Muscle of leg (tissue), 11 donors: ENCODE measurements around the gene UBTD1. TPM values are rescaled to one million over a fixed set of nuclear protein-coding genes. Genes with fewer than 3 reads are reported as not detected.
A peak's percentile ranks its signal among the peaks of the same experiment; 100 is the strongest.
"Not testable (repeated sequence)": the region's sequence is repeated elsewhere in the genome, so short reads cannot be mapped to it uniquely, and the experiment has no call there.

Experiments
- DNase-seq: peaks from one replicate; pipeline ENCODE4 v3.0.0; 2013
- H3K27ac ChIP-seq: one replicate; pipeline ENCODE4 v1.5.1; 2013; ENCODE audit warnings: mild to moderate bottlenecking, low read length, control low read depth
- H3K27me3 ChIP-seq: one replicate; pipeline ENCODE4 v1.6.1; 2013; ENCODE audit warnings: low read length; ENCODE audit not compliant: control insufficient read depth, insufficient read depth
- H3K36me3 ChIP-seq: one replicate; pipeline ENCODE4 v1.6.1; 2013; ENCODE audit warnings: low read length; ENCODE audit not compliant: control insufficient read depth, insufficient read depth
- H3K4me1 ChIP-seq: one replicate; pipeline ENCODE4 v1.6.1; 2013; ENCODE audit warnings: low read length; ENCODE audit not compliant: control insufficient read depth, insufficient read depth
- H3K4me3 ChIP-seq: one replicate; pipeline ENCODE4 v1.5.1; 2013; ENCODE audit warnings: low read length, control low read depth
- H3K9me3 ChIP-seq: replicated peaks from 2 replicates; pipeline ENCODE4 v1.6.1; 2013; ENCODE audit warnings: low read depth, low read length; ENCODE audit not compliant: control insufficient read depth
- WGBS: methylation state at CpG from one replicate; pipeline ENCODE4 v1.1.5; 2013; ENCODE audit warnings: missing lambda C conversion rate; ENCODE audit not compliant: insufficient coverage; 5-methylcytosine and 5-hydroxymethylcytosine counted together
- polyA plus RNA-seq, 8 donors: library from polyadenylated mRNA; unstranded; fragments of 120-200 nt; gene quantifications; one replicate each; pipeline versions ENCODE4 v1.2.1 to v1.2.3, GENCODE V29; 2013; ENCODE audit warnings: inconsistent platforms in 1 of 8, low replicate concordance in 1 of 8; ENCODE audit not compliant: insufficient read length in 8 of 8, insufficient read depth in 1 of 8
- total RNA-seq: library from RNA; stranded (reverse); fragments of 120-200 nt; gene quantifications from one replicate; pipeline ENCODE4 v1.2.4, GENCODE V29; 2013

The UBTD1 gene
- total and polyA plus RNA-seq, 9 donors: 10.6 to 18.9 (median 14.1) TPM

DNA sequence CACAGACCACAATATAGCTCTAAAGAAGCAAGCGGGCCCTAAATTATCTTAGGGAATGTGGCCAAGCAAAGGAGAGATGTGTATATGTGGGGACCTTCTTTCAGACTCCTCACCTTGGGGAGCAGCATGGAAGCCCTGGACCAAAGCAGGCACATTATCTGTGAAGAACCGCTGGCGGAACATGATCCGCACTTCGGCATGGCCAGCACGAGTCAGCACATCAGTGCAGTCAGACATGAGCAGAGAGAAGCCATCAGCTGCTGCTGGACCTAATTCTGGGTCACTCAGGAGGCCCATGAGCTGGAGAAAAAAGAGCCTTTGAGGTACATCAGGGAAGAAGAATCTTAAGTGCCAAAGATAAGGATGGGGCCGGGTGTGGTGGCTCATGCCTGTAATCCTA is 38.8 kb upstream of the UBTD1 start:
- WGBS: 94% methylated on average over 5 of the region's 7 CpGs
- H3K27me3 ChIP-seq: no peaks in the 10 kb centered on the region
- no peak for DNase-seq

GRCh38 chr10:97462309-97462708 is 36.4 kb upstream of the UBTD1 start:
- no peaks in the 10 kb centered on the region for H3K9me3 ChIP-seq
- WGBS: 85% methylated on average over 2 of the region's 2 CpGs
- H3K27ac ChIP-seq: no peak overlapping the region
- H3K27me3 ChIP-seq: no peaks in the 10 kb centered on the region
- no peak overlapping the region for H3K4me3 ChIP-seq
- H3K4me1 ChIP-seq: no peaks in the 10 kb centered on the region
- peaks cover 96% of the 10 kb centered on the region for H3K36me3 ChIP-seq
- no peak for DNase-seq

More for the DNA sequence above, 38.8 kb upstream of the UBTD1 start:
- H3K4me1 ChIP-seq: no peaks in the 10 kb centered on the region
- H3K4me3 ChIP-seq: no peak overlapping the region
- peaks cover 94% of the 10 kb centered on the region for H3K36me3 ChIP-seq
- no peaks in the 10 kb centered on the region for H3K9me3 ChIP-seq
- no peak overlapping the region for H3K27ac ChIP-seq

DNA sequence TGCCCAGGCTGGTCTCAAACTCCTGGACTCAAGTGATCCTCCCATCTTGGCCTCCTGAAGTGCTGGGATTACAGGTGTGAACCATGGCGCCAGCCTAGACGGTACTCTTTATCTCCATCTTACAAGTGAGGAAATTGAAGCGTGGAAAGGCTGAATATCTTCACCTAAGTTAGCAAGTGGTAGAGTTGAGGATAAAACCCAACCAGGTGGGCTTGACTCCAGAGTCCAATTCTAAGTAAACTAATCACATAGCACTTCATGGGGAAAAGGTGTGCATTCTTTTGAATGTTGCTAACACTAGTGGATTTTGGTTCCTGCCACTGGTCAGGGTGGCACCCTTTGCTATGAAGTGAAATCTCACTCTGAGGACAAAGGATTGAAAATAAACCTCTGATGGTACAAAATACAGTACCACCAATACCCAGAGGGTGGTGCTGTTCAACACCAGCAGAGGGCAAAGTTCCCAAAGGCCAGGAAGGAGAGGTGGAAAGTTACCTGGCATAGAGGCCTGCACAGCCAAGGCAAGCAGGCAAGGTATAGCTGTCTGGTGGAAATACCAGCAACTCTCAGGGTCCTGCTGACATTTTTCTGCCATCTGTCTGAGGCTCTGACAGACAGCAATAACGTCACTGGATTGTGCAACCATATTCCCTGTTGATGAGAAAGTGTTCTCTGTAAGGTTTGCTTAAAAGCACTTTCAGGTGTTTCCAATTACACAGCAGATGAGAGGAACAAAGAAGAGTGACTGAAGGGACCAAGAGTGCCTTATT is 35.2 kb upstream of the UBTD1 start:
- H3K27ac ChIP-seq: no peak overlapping the region
- no peaks in the 10 kb centered on the region for H3K27me3 ChIP-seq
- H3K4me3 ChIP-seq: no peak overlapping the region
- 17% methylated on average over 1 of the region's 4 CpGs for WGBS
- H3K9me3 ChIP-seq: no peaks in the 10 kb centered on the region
- peak; percentile 47 for DNase-seq
- H3K4me1 ChIP-seq: no peaks in the 10 kb centered on the region
- H3K36me3 ChIP-seq: peaks cover 99% of the 10 kb centered on the region

DNA sequence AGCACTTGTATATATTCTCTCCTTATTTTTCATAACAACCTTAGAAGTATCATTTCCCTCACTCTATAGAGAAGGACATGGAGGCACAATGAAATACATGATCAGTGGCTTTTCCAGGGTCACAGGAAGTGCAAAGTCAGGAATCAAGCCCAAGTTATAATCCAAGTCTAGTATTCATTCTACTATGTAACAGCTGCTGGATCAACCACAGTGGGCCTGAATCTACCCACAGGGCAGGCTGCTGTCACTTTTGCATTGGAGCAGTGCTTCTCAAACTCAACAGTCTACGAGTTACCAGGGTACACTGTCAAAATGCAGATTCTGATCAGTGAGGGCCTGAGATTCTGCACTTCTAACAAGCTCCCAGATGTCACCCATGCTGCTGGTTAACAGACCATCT is 34.5 kb upstream of the UBTD1 start:
- no peaks in the 10 kb centered on the region for H3K4me1 ChIP-seq
- 22% methylated on average over 1 of the region's 1 CpG for WGBS
- no peak for DNase-seq
- no peak overlapping the region for H3K4me3 ChIP-seq
- no peaks in the 10 kb centered on the region for H3K9me3 ChIP-seq
- H3K27ac ChIP-seq: no peak overlapping the region
- peaks cover 99% of the 10 kb centered on the region for H3K36me3 ChIP-seq
- H3K27me3 ChIP-seq: no peaks in the 10 kb centered on the region

GRCh38 chr10:97465982-97466381 is 32.7 kb upstream of the UBTD1 start:
- Histone ChIP-seq H3K4me3 (no peak overlapping the region), H3K27ac (no peak overlapping the region), H3K36me3 (peaks cover 97% of the 10 kb centered on the region), H3K9me3 (no peaks in the 10 kb centered on the region), H3K4me1 (no peaks in the 10 kb centered on the region), H3K27me3 (no peaks in the 10 kb centered on the region)
- no peak for DNase-seq
- WGBS: 89% methylated on average over 6 of the region's 7 CpGs

DNA sequence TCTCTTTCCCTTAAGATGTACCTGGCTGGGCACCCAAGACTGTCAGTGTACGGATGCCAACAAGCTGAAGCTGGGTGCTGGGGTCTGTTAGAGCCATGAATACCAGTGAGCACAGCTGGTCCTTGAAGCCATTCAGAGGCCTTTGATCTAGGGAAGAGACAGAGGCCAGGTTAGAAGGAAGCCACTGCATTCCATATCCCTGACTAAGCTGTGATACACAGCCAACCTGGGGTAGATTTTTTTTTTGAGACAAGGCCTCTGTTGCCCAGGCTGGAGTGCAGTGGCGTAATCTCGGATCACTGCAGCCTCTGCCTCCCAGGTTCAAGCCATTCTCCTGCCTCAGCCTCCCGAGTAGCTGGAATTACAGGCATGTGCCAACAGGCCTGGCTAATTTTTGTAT is 32.0 kb upstream of the UBTD1 start:
- no peaks in the 10 kb centered on the region for H3K4me1 ChIP-seq
- no CpG with 5 or more reads among the region's 4 CpGs for WGBS
- H3K27me3 ChIP-seq: no peaks in the 10 kb centered on the region
- no peak for DNase-seq
- H3K4me3 ChIP-seq: no peak overlapping the region
- H3K36me3 ChIP-seq: peaks cover 95% of the 10 kb centered on the region
- H3K9me3 ChIP-seq: no peaks in the 10 kb centered on the region
- H3K27ac ChIP-seq: no peak overlapping the region

DNA sequence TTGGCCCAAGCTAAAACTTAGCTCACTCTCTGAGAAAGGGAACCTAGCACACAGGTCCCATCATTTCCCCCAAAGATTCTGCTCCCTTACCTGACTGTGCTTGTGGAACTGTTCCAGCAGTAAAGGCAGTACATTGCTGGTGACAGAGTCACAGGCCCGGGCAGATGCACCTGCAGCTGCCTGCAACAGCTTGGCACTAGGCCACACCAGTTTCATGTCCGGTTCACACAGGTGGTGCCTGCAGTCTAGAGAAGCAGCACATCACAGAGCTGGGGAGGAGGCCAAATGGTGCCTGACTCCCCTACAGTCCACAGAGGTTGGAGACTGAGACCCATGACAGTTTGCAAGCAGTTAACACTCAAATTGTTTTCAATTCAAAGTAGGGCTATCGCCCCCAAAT is 30.6 kb upstream of the UBTD1 start:
- 58% methylated on average over 2 of the region's 3 CpGs for whole genome bisulfite sequencing
- no peak for DNase-seq
- Histone ChIP-seq H3K27me3 (no peaks in the 10 kb centered on the region), H3K9me3 (no peaks in the 10 kb centered on the region), H3K4me3 (no peak overlapping the region), H3K4me1 (no peaks in the 10 kb centered on the region), H3K36me3 (peaks cover 90% of the 10 kb centered on the region), H3K27ac (no peak overlapping the region)

GRCh38 chr10:97468781-97469180 is 29.9 kb upstream of the UBTD1 start:
- not testable (repeated sequence) for DNase-seq, H3K9me3 ChIP-seq, H3K4me1 ChIP-seq, H3K27me3 ChIP-seq, H3K4me3 ChIP-seq, H3K27ac ChIP-seq
- H3K36me3 ChIP-seq: peaks cover 86% of the 10 kb centered on the region
- WGBS: 92% methylated on average over 11 of the region's 12 CpGs

GRCh38 chr10:97474918-97475317 is 23.8 kb upstream of the UBTD1 start:
- DNase-seq: no peak
- Histone ChIP-seq H3K27me3 (no peaks in the 10 kb centered on the region), H3K4me1 (no peaks in the 10 kb centered on the region), H3K36me3 (peaks cover 72% of the 10 kb centered on the region), H3K27ac (no peak overlapping the region), H3K4me3 (no peak overlapping the region), H3K9me3 (no peaks in the 10 kb centered on the region)
- no CpG with 5 or more reads among the region's 4 CpGs for WGBS

DNA sequence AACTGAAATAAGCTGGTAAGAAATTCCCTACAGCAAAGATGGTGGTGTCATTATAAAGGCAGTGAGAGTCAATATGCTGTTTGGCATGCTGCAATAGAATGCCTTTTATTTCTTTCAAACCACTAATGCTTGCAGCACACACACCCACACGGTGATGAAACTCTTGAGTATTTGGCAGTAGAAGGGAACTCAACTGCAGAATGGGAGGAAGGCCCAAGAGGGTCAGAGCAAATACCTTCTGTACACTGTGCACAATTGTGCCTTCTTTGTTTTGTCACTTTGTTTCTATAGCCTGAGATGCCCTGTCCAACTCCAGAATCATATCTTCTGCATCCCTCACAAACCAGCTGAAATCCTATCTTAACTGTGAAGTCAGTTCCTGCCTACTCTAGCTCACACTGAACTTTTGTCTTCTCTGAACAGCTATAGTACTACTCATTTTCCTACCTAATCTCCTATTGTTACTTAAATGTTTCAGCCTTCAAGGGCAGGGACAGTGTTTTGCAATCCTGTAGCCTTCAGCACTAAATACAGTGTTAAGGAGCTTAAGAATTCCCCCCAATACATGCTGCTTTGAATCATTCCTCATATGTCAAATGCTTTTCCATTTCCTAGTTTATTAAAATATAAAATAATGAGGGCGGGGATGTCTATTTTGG is 22.7 kb upstream of the UBTD1 start:
- Histone ChIP-seq H3K27me3 (no peaks in the 10 kb centered on the region), H3K36me3 (peaks cover 74% of the 10 kb centered on the region), H3K9me3 (no peaks in the 10 kb centered on the region), H3K4me1 (no peaks in the 10 kb centered on the region), H3K4me3 (no peak overlapping the region), H3K27ac (no peak overlapping the region)
- WGBS: no CpG with 5 or more reads among the region's 2 CpGs
- DNase-seq: no peak
